Omental fat pad (tissue), 4 donors: ENCODE measurements around the gene DCDC2C. TPM values are rescaled to one million over a fixed set of nuclear protein-coding genes. Genes with fewer than 3 reads are reported as not detected.

Source experiments
- ATAC-seq: fragments of 150-250 bp; one replicate; pipeline ENCODE4 v1.9.1; 2016; ENCODE audit warnings: mild to moderate bottlenecking, moderate library complexity; ENCODE audit not compliant: low FRiP score
- DNase-seq: peaks from one replicate; pipeline ENCODE4 v3.0.0-alpha.2; 2019; ENCODE audit warnings: low spot score
- CTCF ChIP-seq, 3 donors: fragments of 450-650 bp; IDR thresholded peaks; one replicate each; pipeline ENCODE4 v1.5.1; 2016 to 2017; ENCODE audit warnings: antibody characterized with exemption in 3 of 3, mild to moderate bottlenecking in 3 of 3, moderate library complexity in 2 of 3
- total RNA-seq, 4 donors: library from RNA; depleted of rRNA; stranded (reverse); fragments of >200 nt; gene quantifications; one replicate each; pipeline ENCODE4 v1.1.0, GENCODE V29; 2016

Gene DCDC2C
- total RNA-seq, 4 donors from 2014 or later, result 0.31 to 1.4 TPM; not detected in 2

- TF ChIP-seq CTCF (IDR thresholded peaks at IDR 0.05), result no peak
- DNase-seq (no peak), ATAC-seq (no peak)
Measured at GRCh38 chr2:3666613-3666975, 36.8 kb upstream of the DCDC2C start.

- DNase-seq (no peak), ATAC-seq (no peak)
Measured at GRCh38 chr2:3667151-3667631, 36.2 kb upstream of the DCDC2C start.

GRCh38 chr2:3669656-3670055 lies 33.7 kb upstream of the DCDC2C start:
- TF ChIP-seq CTCF (IDR thresholded peaks at IDR 0.05), result no peak
- no peak for ATAC-seq
- DNase-seq, result no peak

More at GRCh38 chr2:3667151-3667631, 36.2 kb upstream of the DCDC2C start:
- no peak for TF ChIP-seq CTCF (IDR thresholded peaks at IDR 0.05)

- no peak for TF ChIP-seq CTCF (IDR thresholded peaks at IDR 0.05)
- no peak for DNase-seq
- ATAC-seq, result no peak
Measured at GRCh38 chr2:3670376-3670775, 33.0 kb upstream of the DCDC2C start.

GRCh38 chr2:3670941-3671340 lies 32.4 kb upstream of the DCDC2C start:
- ATAC-seq, result no peak
- DNase-seq, result no peak
- TF ChIP-seq CTCF (IDR thresholded peaks at IDR 0.05), result no peak

GRCh38 chr2:3672861-3673678 lies 30.3 kb upstream of the DCDC2C start:
- no peak for TF ChIP-seq CTCF (IDR thresholded peaks at IDR 0.05)
- ATAC-seq (no peak), DNase-seq (no peak)
